HCEC 1CT (cell line): Measurements from ENCODE around the gene LPAR4.
"Not testable (repeated sequence)": the region's sequence is repeated elsewhere in the genome, so short reads cannot be mapped to it uniquely, and the experiment has no call there.

Source experiments
- DNase-seq: peaks from one replicate; pipeline ENCODE4 v3.0.0-alpha.2; 2017

Gene LPAR4, protein sequence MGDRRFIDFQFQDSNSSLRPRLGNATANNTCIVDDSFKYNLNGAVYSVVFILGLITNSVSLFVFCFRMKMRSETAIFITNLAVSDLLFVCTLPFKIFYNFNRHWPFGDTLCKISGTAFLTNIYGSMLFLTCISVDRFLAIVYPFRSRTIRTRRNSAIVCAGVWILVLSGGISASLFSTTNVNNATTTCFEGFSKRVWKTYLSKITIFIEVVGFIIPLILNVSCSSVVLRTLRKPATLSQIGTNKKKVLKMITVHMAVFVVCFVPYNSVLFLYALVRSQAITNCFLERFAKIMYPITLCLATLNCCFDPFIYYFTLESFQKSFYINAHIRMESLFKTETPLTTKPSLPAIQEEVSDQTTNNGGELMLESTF

DNA sequence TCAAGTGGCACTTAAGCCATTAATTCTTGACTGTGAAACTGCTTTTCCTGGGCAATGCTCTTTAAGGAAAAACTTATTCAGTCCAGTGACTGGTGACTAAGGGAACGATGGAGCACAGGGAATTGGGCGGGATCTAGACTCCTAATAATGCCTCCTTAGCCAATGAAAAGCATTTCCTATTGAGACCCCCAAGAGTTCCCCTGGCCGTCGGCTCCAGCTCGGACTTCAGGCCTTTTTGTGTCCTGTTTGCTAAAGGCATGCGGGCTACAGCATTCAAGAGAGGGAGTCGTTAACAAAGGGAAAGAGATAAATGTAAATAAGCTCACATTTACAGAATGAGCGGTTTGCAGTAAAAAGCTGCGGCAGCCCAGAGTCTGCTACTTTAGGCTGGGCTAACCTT lies at the start of gene LPAR4:
LPAR4 (plus strand) TSS at position 232 of the 400 bp plus-strand sequence. CDS start 7,150 bp downstream, outside the sequence.
- no peak for DNase-seq

DNA sequence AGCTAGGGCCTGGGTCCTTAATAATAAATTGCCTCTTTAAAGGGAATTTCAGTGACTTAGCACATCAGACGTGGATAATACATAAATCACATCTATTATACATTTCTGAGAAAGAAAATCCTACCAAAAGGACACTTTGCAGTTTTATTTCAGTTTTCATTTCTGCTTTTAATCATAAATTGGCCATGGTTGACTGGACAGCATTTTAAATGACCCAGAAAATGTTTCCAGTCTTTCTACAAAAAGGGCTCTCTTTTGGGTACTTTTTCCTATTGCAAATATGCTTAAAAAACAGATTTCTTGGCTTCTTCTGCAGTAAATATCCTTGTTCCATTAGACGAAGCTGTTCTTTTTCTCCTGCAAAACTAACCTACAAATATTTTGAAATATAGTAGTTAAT lies 41.4 kb upstream of the LPAR4 start:
- DNase-seq: no peak

DNA sequence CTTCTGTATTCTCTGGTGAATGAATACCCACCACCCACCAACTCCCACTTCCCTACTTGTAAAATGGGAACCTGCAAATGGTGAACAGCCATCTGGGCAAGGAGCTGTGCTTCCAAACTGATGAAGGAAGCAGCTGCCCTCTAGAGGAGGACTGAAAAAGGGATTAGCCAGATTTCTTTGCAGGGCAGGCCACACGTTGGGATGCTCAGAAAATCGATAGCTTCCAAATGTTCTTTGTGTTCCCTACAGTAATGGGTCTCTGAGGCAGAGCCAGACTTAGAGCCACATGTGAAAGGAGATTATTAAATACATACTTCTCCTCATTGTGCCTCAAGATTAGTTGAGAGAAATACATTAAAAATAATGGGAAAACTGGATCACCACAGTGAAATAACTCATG lies 39.3 kb upstream of the LPAR4 start:
- peak; percentile 40 for DNase-seq

DNA sequence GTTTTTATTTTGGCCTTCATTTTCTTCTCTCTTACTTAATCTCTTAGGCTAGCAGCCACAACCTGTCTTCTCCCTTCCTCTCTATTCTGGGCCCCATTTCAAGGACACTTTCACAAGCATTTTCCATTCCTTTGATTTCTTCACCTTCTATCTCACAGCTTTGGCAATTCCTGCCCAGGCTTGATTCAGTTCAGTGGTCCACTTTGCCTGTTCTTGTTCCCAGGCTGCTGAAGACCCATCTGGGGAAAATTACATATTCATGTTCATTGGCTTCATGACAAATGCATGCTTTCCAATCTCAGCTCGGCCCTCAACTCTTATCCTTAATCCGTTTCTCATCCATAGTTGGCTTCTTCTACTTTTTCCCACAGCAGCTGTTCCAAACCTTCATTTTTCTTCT lies 38.7 kb upstream of the LPAR4 start:
- DNase-seq: no peak

DNA sequence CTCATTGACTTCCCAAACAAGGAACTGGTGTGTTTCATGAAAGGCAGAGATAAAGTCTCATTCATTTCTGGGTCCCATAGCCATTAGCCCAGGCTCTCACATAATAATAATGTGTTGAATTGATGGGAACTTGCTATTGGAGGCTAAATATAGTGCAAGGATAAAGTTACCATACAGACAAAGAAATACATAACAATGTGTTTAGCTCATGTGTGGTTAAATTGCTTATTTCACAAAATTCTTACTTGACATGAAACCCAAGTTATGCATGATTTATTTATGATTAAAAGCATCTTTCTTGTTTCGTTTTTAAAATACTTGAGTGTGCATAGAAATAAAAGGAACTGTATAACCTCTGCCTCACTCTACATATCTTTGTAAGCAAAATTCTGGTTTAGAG lies 37.3 kb upstream of the LPAR4 start:
- peak; percentile 34 for DNase-seq

DNA sequence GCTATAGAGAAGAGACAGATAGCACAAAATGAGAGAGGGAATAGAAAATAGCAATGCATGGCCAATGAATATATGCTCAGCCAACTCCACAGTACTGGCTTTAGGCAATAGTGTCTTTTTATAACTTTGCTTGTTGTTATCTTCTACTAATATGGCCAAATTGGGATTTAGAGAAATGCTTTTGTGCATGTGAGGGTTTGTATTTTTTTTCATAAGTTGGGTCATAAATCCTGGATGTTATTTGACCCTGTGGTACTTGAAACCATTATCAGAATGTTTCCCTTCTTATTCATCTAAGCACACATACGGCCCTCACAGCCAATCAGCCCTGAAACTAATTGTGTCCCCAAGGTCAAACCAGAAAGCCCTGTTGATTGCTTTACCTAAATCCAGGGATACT lies 35.2 kb upstream of the LPAR4 start:
- DNase-seq: no peak

DNA sequence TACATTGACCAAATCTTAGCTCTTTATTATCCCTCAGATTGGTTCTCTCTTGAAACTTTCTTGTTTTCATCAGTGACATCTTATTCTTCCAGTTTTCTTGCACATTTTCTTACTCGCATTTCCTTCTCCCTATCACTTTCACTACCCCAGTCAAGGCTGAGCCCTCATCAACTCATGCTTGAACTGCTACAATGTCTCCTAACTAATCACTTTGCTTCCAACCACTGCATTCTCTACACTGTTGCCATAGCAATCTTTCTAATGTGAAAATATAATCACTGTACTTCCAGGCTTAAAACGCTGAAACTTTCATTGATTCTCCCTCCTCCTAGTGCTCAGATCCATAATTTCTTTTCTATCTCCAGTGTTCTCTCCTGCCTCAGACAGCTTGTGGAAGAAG lies 22.2 kb upstream of the LPAR4 start:
- no peak for DNase-seq

DNA sequence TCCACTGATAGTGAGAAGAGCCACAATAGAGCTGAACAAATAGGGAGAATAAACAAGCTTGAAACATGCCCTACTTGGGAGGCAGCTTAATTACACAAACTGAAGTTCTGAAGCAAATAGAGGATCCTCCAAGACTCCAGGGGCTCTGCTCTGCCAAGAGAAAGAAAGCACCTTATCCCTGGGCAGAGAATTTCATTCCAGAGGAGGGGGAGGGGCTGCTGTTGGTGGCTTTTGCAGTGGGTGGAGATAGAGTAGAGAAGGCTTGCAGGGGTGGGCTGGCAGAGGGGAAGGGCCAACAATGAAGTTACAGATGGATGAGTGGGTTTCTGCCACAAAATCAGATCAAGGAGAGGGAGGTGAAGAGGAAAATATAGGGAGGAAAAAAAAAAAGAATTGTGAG lies 1.0 kb upstream of the LPAR4 start:
- no peak for DNase-seq

DNA sequence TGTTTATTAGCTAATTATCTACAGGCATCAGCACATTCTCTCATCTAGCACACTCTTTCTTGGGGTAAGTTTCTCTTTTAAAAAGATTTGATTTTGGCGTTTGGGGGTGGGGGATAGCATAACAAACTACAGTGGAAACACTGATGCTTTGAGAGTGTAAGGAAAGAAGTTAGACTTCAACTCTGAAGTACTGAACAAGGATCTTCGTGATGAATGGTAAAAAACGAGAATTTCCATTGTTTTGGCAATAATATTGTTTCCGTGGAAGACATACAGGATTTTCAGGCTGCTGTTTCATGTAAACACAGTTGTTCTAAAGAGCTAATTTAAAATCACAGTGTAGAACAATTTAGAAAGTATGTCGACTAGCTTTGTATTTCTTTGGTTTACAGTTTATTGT lies 451 bp downstream of the LPAR4 start:
- no peak for DNase-seq

DNA sequence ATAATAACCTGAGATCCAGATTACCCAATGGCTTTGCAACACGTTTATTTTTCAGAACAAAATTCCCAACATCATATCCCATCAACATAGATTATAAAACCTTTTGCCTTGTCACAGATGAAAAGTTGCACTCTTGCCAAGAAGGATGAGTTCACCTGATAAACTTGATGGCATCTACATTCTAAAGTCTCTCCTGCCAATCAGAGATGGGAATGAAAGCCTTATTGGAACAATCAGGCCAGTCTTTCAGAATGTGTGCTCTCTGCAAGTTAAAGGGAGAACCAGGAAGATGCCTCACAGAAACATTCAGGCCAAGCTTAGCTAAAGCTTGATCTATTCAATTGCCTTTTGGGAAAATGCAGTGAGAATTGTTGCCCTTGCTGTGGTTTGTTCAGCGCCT lies 1.3 kb downstream of the LPAR4 start:
- DNase-seq: no peak

DNA sequence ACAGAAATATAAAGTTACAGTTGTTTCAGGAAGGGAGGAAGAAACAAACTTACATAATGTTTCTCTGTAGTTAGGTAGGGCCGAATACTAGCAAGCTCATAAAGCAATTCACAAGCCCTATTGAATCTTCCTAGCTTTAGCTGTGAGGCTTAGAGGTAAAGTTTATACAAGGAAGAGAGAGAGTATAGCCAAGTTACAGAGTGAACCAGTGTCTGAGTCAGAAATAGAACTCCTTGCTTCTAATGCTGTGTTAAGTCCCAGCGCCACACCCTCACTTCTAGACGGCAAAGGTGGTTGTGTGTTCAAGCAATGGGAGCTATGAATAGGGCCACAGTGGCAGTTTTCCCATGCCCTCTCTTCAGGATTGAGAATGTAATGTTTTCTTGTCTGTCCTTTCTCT lies 6.1 kb downstream of the LPAR4 start:
- DNase-seq: no peak

DNA sequence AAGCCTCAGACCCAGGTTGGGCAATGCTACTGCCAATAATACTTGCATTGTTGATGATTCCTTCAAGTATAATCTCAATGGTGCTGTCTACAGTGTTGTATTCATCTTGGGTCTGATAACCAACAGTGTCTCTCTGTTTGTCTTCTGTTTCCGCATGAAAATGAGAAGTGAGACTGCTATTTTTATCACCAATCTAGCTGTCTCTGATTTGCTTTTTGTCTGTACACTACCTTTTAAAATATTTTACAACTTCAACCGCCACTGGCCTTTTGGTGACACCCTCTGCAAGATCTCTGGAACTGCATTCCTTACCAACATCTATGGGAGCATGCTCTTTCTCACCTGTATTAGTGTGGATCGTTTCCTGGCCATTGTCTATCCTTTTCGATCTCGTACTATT lies 7.4 kb downstream of the LPAR4 start:
- no peak for DNase-seq

DNA sequence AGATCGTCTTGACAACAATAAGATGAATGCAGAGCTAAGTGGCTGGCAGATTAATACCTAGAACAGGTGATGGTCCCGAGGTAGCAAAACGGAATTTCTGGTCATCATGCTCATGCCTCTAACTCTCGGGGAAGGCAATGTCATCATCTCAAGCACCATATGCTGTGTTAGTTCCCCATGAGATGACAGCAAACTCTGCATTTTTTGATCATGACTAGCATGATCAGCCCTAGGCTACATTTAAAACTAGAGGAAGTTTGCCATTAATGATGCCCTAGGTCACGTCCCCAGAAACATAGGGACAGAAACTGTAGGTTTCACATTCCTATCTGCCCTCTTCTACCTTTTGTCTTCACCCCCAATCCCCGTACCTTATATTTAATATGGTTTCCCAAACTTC lies 11.6 kb downstream of the LPAR4 start:
- DNase-seq: no peak

DNA sequence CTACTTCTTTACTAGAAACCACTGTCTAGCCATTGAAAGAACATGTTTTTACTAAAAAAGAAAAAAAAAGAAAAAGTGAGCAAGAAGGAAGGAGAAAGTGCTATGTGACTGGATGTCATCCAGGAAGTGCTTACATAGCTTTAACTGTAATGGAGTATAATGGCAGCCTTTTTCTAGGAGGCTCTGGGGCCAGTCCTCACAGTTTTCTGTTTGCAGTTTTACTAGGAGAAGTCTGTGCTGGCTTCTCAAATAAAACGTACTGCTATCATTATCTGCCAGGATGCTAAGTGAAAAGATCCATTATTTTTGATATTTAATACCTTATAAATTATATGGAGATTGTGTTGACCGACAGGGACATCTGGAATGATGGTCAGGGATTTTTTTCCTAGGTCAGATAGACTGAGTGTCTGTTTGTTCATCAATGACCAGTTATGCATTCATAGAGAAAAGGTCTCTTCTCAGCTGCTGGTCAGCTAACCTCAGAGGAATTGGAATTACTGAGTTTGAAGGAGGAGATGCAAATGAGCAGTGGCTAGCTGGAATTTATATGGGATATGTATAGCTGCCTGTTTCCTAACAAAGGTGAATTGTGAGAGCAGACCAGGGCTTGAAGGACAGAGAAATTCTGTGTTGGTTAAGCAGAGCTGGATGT lies 21.7 kb downstream of the LPAR4 start:
- no peak for DNase-seq

DNA sequence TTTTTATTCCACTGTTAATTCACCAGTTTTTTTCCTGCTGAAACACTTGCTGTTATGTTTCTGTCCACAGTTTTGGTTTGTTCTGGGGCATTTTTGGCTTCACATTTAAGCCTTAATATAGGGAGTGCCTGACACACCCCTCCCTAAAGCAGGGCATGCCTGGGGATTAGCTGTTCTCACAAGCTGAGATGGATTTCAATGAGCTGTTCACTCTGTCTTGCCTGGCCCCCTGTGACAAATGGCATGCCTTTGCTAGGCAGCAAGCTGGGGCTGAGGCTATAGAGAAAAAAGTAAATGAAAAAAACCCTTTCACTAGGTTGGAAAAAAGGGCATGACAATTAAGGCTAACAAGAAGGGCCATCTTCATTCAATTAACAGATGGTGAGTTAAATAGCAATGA lies 22.4 kb downstream of the LPAR4 start:
- no peak for DNase-seq

DNA sequence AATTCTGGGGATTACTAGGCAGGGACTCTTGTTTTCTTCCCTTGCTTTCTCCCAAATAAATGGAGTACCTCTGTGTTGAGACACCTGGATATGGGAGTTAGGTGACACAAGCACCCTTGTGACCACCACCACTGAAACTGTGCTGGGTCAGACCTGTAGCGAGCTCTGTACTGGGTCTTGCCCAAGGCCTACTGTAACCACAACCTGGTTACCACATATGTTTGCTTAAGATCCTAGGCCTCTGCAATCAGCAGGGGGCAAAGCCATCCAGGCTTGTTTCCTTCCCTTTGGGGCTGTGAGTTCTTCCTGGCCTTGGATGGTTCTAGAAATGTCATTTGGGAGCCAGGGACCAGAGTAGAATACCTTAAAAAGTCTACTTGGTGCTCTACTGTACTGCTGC lies 49.4 kb downstream of the LPAR4 start:
- no peak for DNase-seq

DNA sequence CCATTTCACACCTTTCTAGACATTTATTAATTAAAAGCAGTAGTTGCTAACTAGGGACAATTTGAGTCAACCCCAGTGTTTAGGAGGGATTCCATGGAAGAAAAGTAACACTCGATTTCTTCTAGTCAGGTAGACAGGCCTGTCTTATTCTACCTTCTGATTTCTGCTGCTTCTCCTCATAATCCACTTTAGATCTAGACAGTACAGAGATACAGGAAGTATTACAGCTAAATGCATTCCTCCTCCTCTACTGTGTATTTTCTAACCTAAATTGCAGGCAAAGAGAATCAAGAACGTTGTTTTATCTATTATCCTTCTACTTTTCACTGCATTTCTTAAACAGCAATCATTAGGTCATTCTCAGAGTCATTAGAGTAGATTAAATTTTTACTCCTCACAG lies 52.6 kb downstream of the LPAR4 start:
- no peak for DNase-seq

DNA sequence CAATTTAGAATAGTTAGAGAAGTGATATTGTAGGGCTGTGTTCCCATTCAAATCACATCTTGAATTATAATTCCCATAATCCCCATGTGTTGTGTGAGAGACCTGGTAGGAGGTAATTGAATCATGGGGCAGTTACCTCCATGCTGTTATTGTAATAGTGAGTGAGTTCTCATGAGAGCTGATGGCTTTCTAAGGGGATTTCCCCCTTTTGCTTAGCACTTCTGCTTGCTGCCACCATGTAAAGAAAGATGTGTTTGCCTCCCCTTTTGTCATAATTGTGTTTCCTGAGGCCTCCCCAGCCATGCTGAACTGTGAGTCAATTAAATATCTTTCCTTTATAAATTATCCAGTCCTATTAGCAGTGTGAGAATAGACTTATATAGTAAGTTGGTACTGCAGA lies 53.2 kb downstream of the LPAR4 start:
- DNase-seq: no peak

DNA sequence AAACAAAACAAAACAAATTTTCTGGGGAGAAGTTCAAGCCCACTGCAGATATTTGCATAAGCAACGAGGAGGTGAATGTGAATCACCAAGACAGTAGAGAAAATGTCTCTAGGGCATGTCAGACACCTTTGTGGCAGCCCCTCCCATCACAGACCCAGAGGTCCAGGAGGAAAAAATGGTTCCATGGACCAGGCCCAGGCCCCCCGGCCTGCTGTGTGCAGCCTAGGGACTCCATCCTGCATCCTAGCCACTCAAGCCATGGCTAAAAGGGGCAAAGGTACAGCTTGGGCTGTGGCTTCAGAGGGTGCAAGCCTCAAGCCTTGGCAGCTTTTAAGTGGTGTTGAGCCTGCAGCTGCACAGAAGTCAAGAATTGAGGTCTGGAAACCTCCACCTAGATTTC lies 54.0 kb downstream of the LPAR4 start:
- DNase-seq: no peak

DNA sequence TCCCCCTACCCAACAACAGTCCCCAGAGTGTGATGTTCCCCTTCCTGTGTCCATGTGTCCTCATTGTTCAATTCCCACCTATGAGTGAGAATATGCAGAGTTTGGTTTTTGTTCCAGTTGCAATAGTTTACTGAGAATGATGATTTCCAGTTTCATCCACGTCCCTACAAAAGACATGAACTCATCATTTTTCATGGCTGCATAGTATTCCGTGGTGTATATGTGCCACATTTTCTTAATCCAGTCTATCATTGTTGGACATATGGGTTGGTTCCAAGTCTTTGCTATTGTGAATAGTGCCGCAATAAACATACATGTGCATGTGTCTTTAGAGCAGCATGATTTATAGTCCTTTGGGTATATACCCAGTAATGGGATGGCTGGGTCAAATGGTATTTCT lies 55.0 kb downstream of the LPAR4 start:
- DNase-seq: not testable (repeated sequence)
